H9 (cell line): ENCODE results near the gene RGS9. TPM values are rescaled to one million over a fixed set of nuclear protein-coding genes. Genes with fewer than 3 reads are reported as not detected.

Experiments
- DNase-seq: peaks from one replicate; pipeline ENCODE4 v3.0.0-alpha.2; 2017
- H2AFZ ChIP-seq: one replicate; pipeline ENCODE4 v1.6.1; 2013; ENCODE audit warnings: mild to moderate bottlenecking, low read length, control low read depth, moderate library complexity
- H2AK5ac ChIP-seq: 2 replicates; pipeline ENCODE4 v1.6.1; 2013; ENCODE audit warnings: low read length, control low read depth, mixed read lengths; ENCODE audit not compliant: insufficient read length
- H2BK120ac ChIP-seq: one replicate; pipeline ENCODE4 v1.6.1; 2013; ENCODE audit warnings: low read depth, mild to moderate bottlenecking, low read length, control low read depth, inconsistent platforms; ENCODE audit not compliant: poor library complexity, severe bottlenecking
- H2BK12ac ChIP-seq: 2 replicates; pipeline ENCODE4 v1.6.1; 2013; ENCODE audit warnings: low read length, control low read depth, mixed read lengths, low read depth; ENCODE audit not compliant: insufficient read length
- H2BK15ac ChIP-seq: 2 replicates; pipeline ENCODE4 v1.6.1; 2013; ENCODE audit warnings: low read depth, low read length, control low read depth
- H2BK20ac ChIP-seq: one replicate; pipeline ENCODE4 v1.6.1; 2013; ENCODE audit warnings: low read depth, mild to moderate bottlenecking, low read length, control low read depth, inconsistent platforms; ENCODE audit not compliant: poor library complexity, severe bottlenecking
- H2BK5ac ChIP-seq: 2 replicates; pipeline ENCODE4 v1.6.1; 2013; ENCODE audit warnings: low read length, control low read depth, mixed read lengths; ENCODE audit not compliant: insufficient read length
- H3K14ac ChIP-seq: 2 replicates; pipeline ENCODE4 v1.6.1; 2013; ENCODE audit warnings: low read length, control low read depth; ENCODE audit not compliant: insufficient read depth
- H3K18ac ChIP-seq: 2 replicates; pipeline ENCODE4 v1.6.1; 2013; ENCODE audit warnings: low read depth, mild to moderate bottlenecking, mixed read lengths, low read length, control low read depth; ENCODE audit not compliant: insufficient read length
- H3K23ac ChIP-seq: 2 replicates; pipeline ENCODE4 v1.6.1; 2013; ENCODE audit warnings: low read length, control low read depth, mixed read lengths, low read depth; ENCODE audit not compliant: insufficient read length
- H3K23me2 ChIP-seq: 2 replicates; pipeline ENCODE4 v1.6.1; 2013; ENCODE audit warnings: low read depth, mild to moderate bottlenecking, mixed read lengths, low read length, control low read depth; ENCODE audit not compliant: insufficient read length, poor library complexity, severe bottlenecking
- H3K27ac ChIP-seq: 2 replicates; pipeline ENCODE4 v1.5.1; 2013; ENCODE audit warnings: low read length, control low read depth, mixed read lengths, low read depth; ENCODE audit not compliant: insufficient read length
- H3K27me3 ChIP-seq: 2 replicates; pipeline ENCODE4 v1.6.1; 2013; ENCODE audit warnings: low read length, control low read depth, inconsistent platforms; ENCODE audit not compliant: insufficient read depth
- H3K4ac ChIP-seq: 2 replicates; pipeline ENCODE4 v1.6.1; 2013; ENCODE audit warnings: low read depth, mild to moderate bottlenecking, control low read depth, inconsistent platforms, low read length, moderate library complexity
- H3K4me1 ChIP-seq: 2 replicates; pipeline ENCODE4 v1.6.1; 2013; ENCODE audit warnings: low read length, control low read depth, inconsistent platforms; ENCODE audit not compliant: insufficient read depth
- H3K4me2 ChIP-seq: 2 replicates; pipeline ENCODE4 v1.6.1; 2013; ENCODE audit warnings: low read length, control low read depth, mixed read lengths; ENCODE audit not compliant: insufficient read length, insufficient read depth
- H3K56ac ChIP-seq: 2 replicates; pipeline ENCODE4 v1.6.1; 2013; ENCODE audit warnings: low read depth, mild to moderate bottlenecking, mixed read lengths, low read length, control low read depth; ENCODE audit not compliant: insufficient read length
- H3K79me1 ChIP-seq: 2 replicates; pipeline ENCODE4 v1.6.1; 2013; ENCODE audit warnings: low read depth, mild to moderate bottlenecking, moderate library complexity, low read length, control low read depth, inconsistent platforms; ENCODE audit not compliant: insufficient read depth, poor library complexity, severe bottlenecking
- H3K79me2 ChIP-seq: 2 replicates; pipeline ENCODE4 v1.6.1; 2013; ENCODE audit warnings: low read length, control low read depth, inconsistent platforms; ENCODE audit not compliant: insufficient read depth
- H3K9ac ChIP-seq: 2 replicates; pipeline ENCODE4 v1.6.1; 2013; ENCODE audit warnings: low read length, control low read depth, mixed read lengths; ENCODE audit not compliant: insufficient read length; ENCODE audit errors: extremely low read depth
- H3K9me3 ChIP-seq: one replicate; pipeline ENCODE4 v1.6.1; 2013; ENCODE audit warnings: low read depth, low read length, inconsistent platforms; ENCODE audit not compliant: control insufficient read depth
- H3T11ph ChIP-seq: one replicate; pipeline ENCODE4 v1.6.1; 2013; ENCODE audit warnings: mild to moderate bottlenecking, low read length, control low read depth, inconsistent platforms
- H4K20me1 ChIP-seq: one replicate; pipeline ENCODE4 v1.6.1; 2013; ENCODE audit not compliant: control insufficient read depth, insufficient read length, insufficient read depth
- H4K5ac ChIP-seq: 2 replicates; pipeline ENCODE4 v1.6.1; 2013; ENCODE audit warnings: low read depth, mild to moderate bottlenecking, mixed read lengths, low read length, control low read depth; ENCODE audit not compliant: insufficient read length
- H4K8ac ChIP-seq: replicated peaks from 2 replicates; pipeline ENCODE4 v1.6.1; 2013; ENCODE audit warnings: low read length, control low read depth, mixed read lengths, low read depth; ENCODE audit not compliant: insufficient read length
- H4K91ac ChIP-seq: 2 replicates; pipeline ENCODE4 v1.6.1; 2013; ENCODE audit warnings: low read depth, mild to moderate bottlenecking, moderate library complexity, mixed read lengths, low read length, control low read depth; ENCODE audit not compliant: insufficient read length
- H3K27ac Mint-ChIP-seq, 3 experiments: 2 replicates in 2 of 3; 3 replicates in 1 of 3; pipeline ENCODE4 v1.8.0; 2020 to 2021; ENCODE audit warnings: mixed read lengths in 3 of 3, mild to moderate bottlenecking in 1 of 3, moderate library complexity in 1 of 3
- H3K27me3 Mint-ChIP-seq: 2 replicates; pipeline ENCODE4 v1.8.0; 2021; ENCODE audit warnings: low read depth, mild to moderate bottlenecking, moderate library complexity, mixed read lengths
- H3K36me3 Mint-ChIP-seq, 3 experiments: 2 replicates in 2 of 3; 3 replicates in 1 of 3; pipeline ENCODE4 v1.8.0; 2020 to 2021; ENCODE audit warnings: low read depth in 3 of 3, mixed read lengths in 3 of 3; ENCODE audit not compliant: insufficient read depth in 1 of 3
- H3K4me1 Mint-ChIP-seq, 2 experiments: 2 replicates each; pipeline ENCODE4 v1.8.0; 2020; ENCODE audit warnings: mixed read lengths in 2 of 2
- H3K4me3 Mint-ChIP-seq, 2 experiments: 2 replicates in 1 of 2; 3 replicates in 1 of 2; pipeline ENCODE4 v1.8.0; 2020 to 2021; ENCODE audit warnings: mild to moderate bottlenecking in 2 of 2, mixed read lengths in 2 of 2, moderate library complexity in 1 of 2
- H3K9me3 Mint-ChIP-seq, 2 experiments: 2 replicates in 1 of 2; 3 replicates in 1 of 2; pipeline ENCODE4 v1.8.0; 2020; ENCODE audit warnings: mild to moderate bottlenecking in 2 of 2, mixed read lengths in 2 of 2, moderate library complexity in 1 of 2
- WGBS: extraction: QIAGEN DNeasy Blood & Tissue Kit; methylation state at CpG from one replicate; pipeline ENCODE4 v1.1.7; 2013; ENCODE audit warnings: missing lambda C conversion rate, low lambda C conversion rate, mixed read lengths; ENCODE audit not compliant: insufficient read length; ENCODE audit errors: extremely low coverage; 5-methylcytosine and 5-hydroxymethylcytosine counted together
- total RNA-seq: library from RNA; stranded (reverse); gene quantifications from 2 replicates; pipeline ENCODE4 v1.2.1, GENCODE V29; 2021
- TF ChIP-seq, protein P1 (sequence below): fragments of 200-600 bp; sonication (generic); conservative IDR thresholded peaks from 3 replicates; pipeline ENCODE4 v1.8.0; 2021; ENCODE audit warnings: antibody characterized with exemption, mild to moderate bottlenecking

Gene RGS9
- total RNA-seq, 1 experiment from 2014 or later, result 12.0 TPM

DNA sequence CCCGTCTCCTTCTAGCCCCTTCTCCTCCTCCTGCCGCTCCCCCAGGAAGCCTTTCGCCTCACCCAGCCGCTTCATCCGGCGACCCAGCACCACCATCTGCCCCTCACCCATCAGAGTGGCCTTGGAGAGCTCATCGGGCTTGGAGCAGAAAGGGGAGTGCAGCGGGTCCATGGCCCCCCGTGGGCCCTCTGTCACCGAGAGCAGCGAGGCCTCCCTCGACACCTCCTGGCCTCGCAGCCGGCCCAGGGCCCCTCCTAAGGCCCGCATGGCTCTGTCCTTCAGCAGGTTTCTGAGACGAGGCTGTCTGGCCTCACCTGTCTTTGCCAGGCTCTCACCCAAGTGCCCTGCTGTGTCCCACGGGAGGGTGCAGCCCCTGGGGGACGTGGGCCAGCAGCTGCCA, 87.9 kb downstream of the RGS9 start:
- no peaks in the 10 kb centered on the region for H3K4me1 ChIP-seq
- no peak overlapping the region for H4K5ac ChIP-seq
- no peak overlapping the region for H3K9ac ChIP-seq
- H3K4ac ChIP-seq, result no peak overlapping the region
- H2BK15ac ChIP-seq, result no peak overlapping the region
- H3K18ac ChIP-seq, result no peak overlapping the region
- H3K27ac ChIP-seq, result no peak overlapping the region
- WGBS, result no CpG with 5 or more reads among the region's 18 CpGs
- no peak overlapping the region for H3K23ac ChIP-seq
- H3K27me3 ChIP-seq, result no peaks in the 10 kb centered on the region
- no peak overlapping the region for H2BK120ac ChIP-seq
- DNase-seq, result no peak
- Mint-ChIP-seq H3K4me1 (peaks cover 7 to 10% of the 10 kb centered on the region in 2 experiments; a peak in 3 of 4 replicates), H3K27me3 (no peaks in the 10 kb centered on the region; the same call in 1 of the 2 replicates), H3K9me3 (no peaks in the 10 kb centered on the region; a peak in 1 of 5 replicates), H3K4me3 (no peak overlapping the region), H3K36me3 (no peaks in the 10 kb centered on the region; a peak in 1 of 7 replicates), H3K27ac (no peak overlapping the region)
- H3K56ac ChIP-seq, result no peak overlapping the region
- H4K20me1 ChIP-seq, result no peaks in the 10 kb centered on the region
- TF ChIP-seq, protein P1, sequence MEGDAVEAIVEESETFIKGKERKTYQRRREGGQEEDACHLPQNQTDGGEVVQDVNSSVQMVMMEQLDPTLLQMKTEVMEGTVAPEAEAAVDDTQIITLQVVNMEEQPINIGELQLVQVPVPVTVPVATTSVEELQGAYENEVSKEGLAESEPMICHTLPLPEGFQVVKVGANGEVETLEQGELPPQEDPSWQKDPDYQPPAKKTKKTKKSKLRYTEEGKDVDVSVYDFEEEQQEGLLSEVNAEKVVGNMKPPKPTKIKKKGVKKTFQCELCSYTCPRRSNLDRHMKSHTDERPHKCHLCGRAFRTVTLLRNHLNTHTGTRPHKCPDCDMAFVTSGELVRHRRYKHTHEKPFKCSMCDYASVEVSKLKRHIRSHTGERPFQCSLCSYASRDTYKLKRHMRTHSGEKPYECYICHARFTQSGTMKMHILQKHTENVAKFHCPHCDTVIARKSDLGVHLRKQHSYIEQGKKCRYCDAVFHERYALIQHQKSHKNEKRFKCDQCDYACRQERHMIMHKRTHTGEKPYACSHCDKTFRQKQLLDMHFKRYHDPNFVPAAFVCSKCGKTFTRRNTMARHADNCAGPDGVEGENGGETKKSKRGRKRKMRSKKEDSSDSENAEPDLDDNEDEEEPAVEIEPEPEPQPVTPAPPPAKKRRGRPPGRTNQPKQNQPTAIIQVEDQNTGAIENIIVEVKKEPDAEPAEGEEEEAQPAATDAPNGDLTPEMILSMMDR, result no peak
- H3K9me3 ChIP-seq, result no peaks in the 10 kb centered on the region
- H3T11ph ChIP-seq, result no peak overlapping the region
- H2BK5ac ChIP-seq, result no peak overlapping the region
- no peak overlapping the region for H4K8ac ChIP-seq
- no peak overlapping the region for H2AFZ ChIP-seq
- H2BK20ac ChIP-seq, result no peak overlapping the region
- no peak overlapping the region for H2BK12ac ChIP-seq
- no peak overlapping the region for H3K4me2 ChIP-seq
- H3K79me2 ChIP-seq, result no peaks in the 10 kb centered on the region
- no peak overlapping the region for H4K91ac ChIP-seq
- no peaks in the 10 kb centered on the region for H3K79me1 ChIP-seq
- H3K23me2 ChIP-seq, result no peaks in the 10 kb centered on the region
- no peak overlapping the region for H3K14ac ChIP-seq
- H2AK5ac ChIP-seq, result no peak overlapping the region
